Mucosa of descending colon (tissue), 3 donors: ENCODE results near the gene CRIP1. TPM values are rescaled to one million over a fixed set of nuclear protein-coding genes. Genes with fewer than 3 reads are reported as not detected.

Experiments
- ATAC-seq: fragments of 200-7000 bp; cut with Tn5 transposase; one replicate; pipeline ENCODE4 v1.9.1; 2020; ENCODE audit warnings: mild to moderate bottlenecking, moderate library complexity
- DNase-seq, 3 donors: peaks; one replicate each; pipeline ENCODE4 v3.0.0-alpha.2; 2020
- H3K36me3 ChIP-seq: fragments of 200-600 bp; one replicate; pipeline ENCODE4 v1.8.0; 2021; ENCODE audit warnings: low read depth, mild to moderate bottlenecking
- H3K4me1 ChIP-seq: fragments of 200-600 bp; one replicate; pipeline ENCODE4 v1.8.0; 2021; ENCODE audit warnings: low read depth, mild to moderate bottlenecking
- H3K4me3 ChIP-seq: fragments of 200-600 bp; one replicate; pipeline ENCODE4 v1.8.0; 2021; ENCODE audit warnings: mild to moderate bottlenecking
- H3K9me3 ChIP-seq: fragments of 200-600 bp; one replicate; pipeline ENCODE4 v1.8.0; 2021; ENCODE audit warnings: mild to moderate bottlenecking
- intact Hi-C, 2 donors: fragments of 100-400 bp; cut with DNase I in 1 of 2; cut with micrococcal nuclease in 1 of 2; formaldehyde crosslinking; loops; one replicate each; pipeline versions ENCODE4 v1.11.0 to v1.11.1; 2022; cut with DNase I, micrococcal nuclease
- total RNA-seq, 3 donors: library from RNA; stranded (reverse); fragmentation: NEBNext Ultra II Directional in 2 of 3; extraction: Animal tissue kit (Norgen Biotek cat#: 25700) in 2 of 3; gene quantifications; one replicate each; pipeline versions ENCODE4 v1.2.1 to v1.2.4, GENCODE V29; 2021 to 2023
- TF ChIP-seq, protein P1 (sequence below): fragments of 200-600 bp; IDR thresholded peaks from one replicate; pipeline ENCODE4 v1.8.0; 2022; ENCODE audit warnings: antibody characterized with exemption, mild to moderate bottlenecking
- donor health status: DM: no; HTN: no; CAD: no; lungs with moderate emphysema.
- donor health status: DM: no; HTN: no; CAD: no.
- donor health status: DM: no; HTN: yes; CAD: no.

CRIP1 gene
- total RNA-seq, 3 donors from 2014 or later: 41.3 to 144 (median 142) TPM

DNA sequence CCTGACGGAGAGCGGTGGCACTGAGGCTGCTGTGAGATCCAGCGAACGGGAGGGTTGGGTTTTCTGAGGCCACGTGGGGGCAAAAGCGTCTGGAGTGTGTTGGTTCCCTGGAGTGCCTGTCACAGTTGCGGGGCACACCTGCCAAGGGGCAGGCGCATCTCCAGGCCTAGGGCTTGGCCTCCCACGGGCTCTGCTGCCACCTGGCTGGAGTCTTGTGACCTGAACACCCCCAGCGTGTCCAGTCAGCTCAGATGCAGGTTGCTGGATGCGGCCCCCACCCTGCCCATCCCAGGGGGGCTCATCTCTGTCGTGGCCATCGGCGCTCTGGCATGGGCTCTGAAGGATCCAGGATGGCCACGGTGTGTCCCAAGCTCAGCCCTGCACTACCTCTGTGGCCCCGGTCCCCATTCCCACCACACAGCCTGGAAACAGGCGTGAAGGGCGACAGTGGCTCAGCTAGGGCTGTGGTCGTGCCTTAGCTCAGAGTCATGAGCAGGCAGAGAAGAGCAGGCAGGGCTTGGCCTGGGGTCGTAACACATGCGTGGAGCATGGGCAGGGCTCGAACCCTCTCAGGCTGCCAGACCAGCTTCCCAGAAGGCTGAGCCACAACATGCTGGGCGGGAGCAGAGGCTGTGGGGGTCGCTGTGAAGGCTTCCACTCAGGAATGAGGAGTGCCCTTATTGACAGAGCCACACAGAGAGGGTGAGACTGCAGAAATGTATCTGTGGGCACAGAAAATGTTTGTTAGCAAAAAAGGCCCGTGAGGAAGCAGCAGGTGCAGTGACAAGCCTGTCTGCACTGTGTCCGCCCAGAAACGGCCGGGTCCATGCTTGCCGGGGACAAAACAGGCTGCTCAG, 35.6 kb upstream of the CRIP1 start:
- no peak for ATAC-seq

DNA sequence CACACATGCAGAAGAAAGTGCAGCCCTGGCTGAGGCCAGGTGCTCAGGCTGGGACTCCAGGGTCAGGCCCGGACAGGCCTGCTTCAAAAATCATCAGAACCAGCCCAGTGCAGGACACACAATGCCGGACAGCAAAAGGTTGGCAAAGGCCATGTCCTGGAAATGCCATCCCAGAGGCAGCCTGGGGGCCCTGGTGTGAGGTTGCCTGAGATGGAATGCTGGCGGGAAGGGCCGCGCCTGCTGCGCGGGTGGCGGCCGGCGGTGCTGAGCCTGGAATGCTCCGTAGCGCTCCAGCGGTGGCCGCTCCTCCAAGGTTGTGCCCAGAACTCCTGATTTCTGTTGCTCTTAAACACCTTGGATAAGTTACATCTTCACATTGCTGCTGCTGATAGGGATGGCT, 33.7 kb upstream of the CRIP1 start:
- Histone ChIP-seq H3K4me3 (no peak overlapping the region), H3K9me3 (no peaks in the 10 kb centered on the region), H3K4me1 (no peaks in the 10 kb centered on the region), H3K36me3 (no peaks in the 10 kb centered on the region)
- TF ChIP-seq, protein P1, sequence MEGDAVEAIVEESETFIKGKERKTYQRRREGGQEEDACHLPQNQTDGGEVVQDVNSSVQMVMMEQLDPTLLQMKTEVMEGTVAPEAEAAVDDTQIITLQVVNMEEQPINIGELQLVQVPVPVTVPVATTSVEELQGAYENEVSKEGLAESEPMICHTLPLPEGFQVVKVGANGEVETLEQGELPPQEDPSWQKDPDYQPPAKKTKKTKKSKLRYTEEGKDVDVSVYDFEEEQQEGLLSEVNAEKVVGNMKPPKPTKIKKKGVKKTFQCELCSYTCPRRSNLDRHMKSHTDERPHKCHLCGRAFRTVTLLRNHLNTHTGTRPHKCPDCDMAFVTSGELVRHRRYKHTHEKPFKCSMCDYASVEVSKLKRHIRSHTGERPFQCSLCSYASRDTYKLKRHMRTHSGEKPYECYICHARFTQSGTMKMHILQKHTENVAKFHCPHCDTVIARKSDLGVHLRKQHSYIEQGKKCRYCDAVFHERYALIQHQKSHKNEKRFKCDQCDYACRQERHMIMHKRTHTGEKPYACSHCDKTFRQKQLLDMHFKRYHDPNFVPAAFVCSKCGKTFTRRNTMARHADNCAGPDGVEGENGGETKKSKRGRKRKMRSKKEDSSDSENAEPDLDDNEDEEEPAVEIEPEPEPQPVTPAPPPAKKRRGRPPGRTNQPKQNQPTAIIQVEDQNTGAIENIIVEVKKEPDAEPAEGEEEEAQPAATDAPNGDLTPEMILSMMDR: no peak
- ATAC-seq: no peak
- peak in 1 of 3 donors; percentile 43 for DNase-seq
- intact Hi-C loops: no loop called here

More for the DNA sequence above, 35.6 kb upstream of the CRIP1 start:
- TF ChIP-seq, protein P1: no peak
- Histone ChIP-seq H3K36me3 (no peaks in the 10 kb centered on the region), H3K9me3 (no peaks in the 10 kb centered on the region), H3K4me3 (no peak overlapping the region), H3K4me1 (no peaks in the 10 kb centered on the region)
- intact Hi-C loops: no loop called here
- DNase-seq: peak in 1 of 3 donors; percentile 41

DNA sequence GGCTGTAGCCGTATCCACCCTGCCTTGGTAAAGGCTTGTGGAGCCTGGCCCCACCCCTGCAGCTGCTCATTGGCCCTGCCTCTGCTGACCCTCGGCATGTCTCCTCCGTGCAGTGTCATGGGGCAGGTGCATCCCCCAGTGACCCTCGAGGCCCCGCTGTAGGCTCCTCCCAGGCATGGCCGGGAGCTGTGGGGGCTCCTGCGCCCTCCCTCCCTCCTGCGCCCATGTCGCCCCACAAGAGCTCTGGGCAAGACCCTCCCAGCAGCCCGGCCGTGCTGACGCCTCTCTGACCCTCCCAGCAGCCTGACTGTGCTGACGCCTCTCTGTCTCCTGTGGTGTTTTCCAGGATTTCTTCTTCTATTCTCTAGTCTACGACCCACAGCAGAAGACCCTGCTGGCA, 32.8 kb upstream of the CRIP1 start:
- Histone ChIP-seq H3K4me1 (no peaks in the 10 kb centered on the region), H3K4me3 (no peak overlapping the region), H3K36me3 (no peaks in the 10 kb centered on the region), H3K9me3 (no peaks in the 10 kb centered on the region)
- intact Hi-C loops: no loop called here
- ATAC-seq (no peak), DNase-seq (peak in 1 of 3 donors; percentile 32)
- TF ChIP-seq, protein P1: no peak

DNA sequence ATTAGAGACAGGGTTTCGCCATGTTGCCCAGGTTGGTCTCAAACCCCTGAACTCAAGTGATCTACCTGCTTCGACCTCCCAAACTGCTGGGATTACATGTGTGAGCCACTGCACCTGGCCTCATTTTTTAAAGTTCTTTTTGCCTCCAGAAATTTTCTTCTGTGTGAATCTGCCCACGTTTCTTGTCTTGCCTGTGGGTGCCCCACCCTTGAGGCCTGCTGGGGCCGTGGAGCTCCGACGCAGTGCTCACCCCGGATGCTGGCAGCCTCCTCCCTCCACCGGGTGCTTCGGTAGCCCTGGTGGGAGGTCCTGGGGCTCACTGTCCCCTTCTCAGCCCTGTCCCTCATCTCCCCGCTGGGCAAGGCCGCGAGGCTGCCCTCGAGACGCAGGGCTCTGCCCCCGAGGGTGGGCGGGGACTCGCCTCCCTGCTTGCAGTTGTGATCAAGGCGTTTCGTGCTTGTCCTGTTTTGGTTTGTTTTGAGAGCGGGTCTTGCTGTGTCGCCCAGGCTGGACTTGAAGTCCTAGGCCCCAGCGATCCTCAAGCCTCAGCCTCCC, 31.5 kb upstream of the CRIP1 start:
- Histone ChIP-seq H3K4me1 (no peaks in the 10 kb centered on the region), H3K9me3 (no peaks in the 10 kb centered on the region), H3K36me3 (no peaks in the 10 kb centered on the region), H3K4me3 (no peak overlapping the region)
- intact Hi-C loops: no loop called here
- DNase-seq (peak in 1 of 3 donors; percentile 12), ATAC-seq (no peak)
- TF ChIP-seq, protein P1: no peak

DNA sequence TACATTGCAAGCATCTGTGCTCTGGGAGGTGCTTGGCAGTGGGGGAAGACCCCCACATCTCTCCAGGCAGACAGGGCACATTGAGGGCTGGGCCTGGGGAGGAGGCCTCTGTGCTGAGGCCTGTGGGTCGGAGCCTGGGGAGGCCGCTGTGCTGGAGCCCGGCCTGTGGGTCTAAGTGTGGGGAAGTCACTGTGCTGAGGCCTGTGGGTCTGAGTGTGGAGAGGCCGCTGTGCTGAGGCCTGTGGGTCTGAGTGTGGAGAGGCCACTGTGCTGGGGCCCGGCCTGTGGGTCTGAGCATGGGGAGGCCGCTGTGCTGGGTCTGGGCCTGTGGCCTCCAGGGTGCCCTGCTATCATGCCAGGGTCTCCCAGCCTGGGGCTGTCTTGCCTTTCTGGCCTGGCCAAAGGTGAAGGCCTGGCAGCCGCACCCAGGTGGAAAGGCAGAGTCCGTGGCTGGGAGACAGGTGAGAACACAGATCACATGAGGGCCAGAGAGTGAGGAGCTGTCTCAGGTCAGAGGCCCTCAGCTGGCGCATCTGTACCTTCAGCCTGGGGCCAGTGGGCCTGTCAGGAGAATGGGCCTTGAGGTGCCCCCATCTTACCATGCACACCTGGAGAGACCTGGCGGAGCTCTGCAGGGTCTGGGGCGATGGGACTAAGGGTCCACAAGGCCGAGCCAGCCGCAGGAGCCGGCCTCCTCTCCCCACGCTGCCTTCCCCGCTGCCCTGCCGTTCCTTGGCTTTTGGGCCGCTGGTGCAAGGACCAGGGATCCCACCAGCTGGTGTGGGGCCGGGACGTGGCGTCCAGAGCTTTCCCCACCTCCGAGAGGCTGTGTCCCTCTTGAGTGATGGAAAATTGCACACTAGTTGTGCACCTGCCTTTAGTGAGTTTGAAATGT, 30.7 kb upstream of the CRIP1 start:
- Histone ChIP-seq H3K4me3 (no peak overlapping the region), H3K36me3 (no peaks in the 10 kb centered on the region), H3K4me1 (no peaks in the 10 kb centered on the region), H3K9me3 (no peaks in the 10 kb centered on the region)
- intact Hi-C loops: no loop called here
- ATAC-seq (peak; percentile 28), DNase-seq (peak in 1 of 3 donors; percentile 29)
- TF ChIP-seq, protein P1: no peak
